Activated CD8-positive, alpha-beta memory T cell treated with anti-CD3 and anti-CD28 coated beads, Interleukin-2, amount 10 ng/mL, durations not matched to agents 7 days and 5 days (primary cell): ENCODE data around the gene RP9. TPM values are rescaled to one million over a fixed set of nuclear protein-coding genes. Genes with fewer than 3 reads are reported as not detected.
A peak's percentile ranks its signal among the peaks of the same experiment; 100 is the strongest.

Source experiments
- ATAC-seq: fragments of 150-1000 bp; cut with Tn5 transposase; one replicate; pipeline ENCODE4 v1.10.0; 2021; ENCODE audit warnings: moderate library complexity
- CTCF ChIA-PET: fragments of 350-600 bp; sonication (Branson Sonifier 250); formaldehyde crosslinking; loops from one replicate; lab custom pipeline; 2021; ENCODE audit warnings: antibody characterized with exemption; lab: Charles Lee
- DNase-seq: peaks from one replicate; pipeline ENCODE4 v3.0.0-alpha.2; 2020
- H3K27ac Mint-ChIP-seq: one replicate; pipeline ENCODE4 v1.8.0; 2021; ENCODE audit warnings: mild to moderate bottlenecking, mixed read lengths
- H3K27me3 Mint-ChIP-seq: one replicate; pipeline ENCODE4 v1.8.0; 2021; ENCODE audit warnings: mixed read lengths
- H3K36me3 Mint-ChIP-seq: one replicate; pipeline ENCODE4 v1.8.0; 2021; ENCODE audit warnings: mild to moderate bottlenecking, mixed read lengths
- H3K4me1 Mint-ChIP-seq: one replicate; pipeline ENCODE4 v1.8.0; 2021; ENCODE audit warnings: mixed read lengths
- H3K4me3 Mint-ChIP-seq: one replicate; pipeline ENCODE4 v1.8.0; 2021; ENCODE audit warnings: mild to moderate bottlenecking, moderate library complexity, mixed read lengths
- H3K9me3 Mint-ChIP-seq: one replicate; pipeline ENCODE4 v1.8.0; 2022; ENCODE audit warnings: low read depth, mixed read lengths
- total RNA-seq, 2 experiments: library from RNA; stranded (reverse); gene quantifications; one replicate each; pipeline ENCODE4 v1.2.3, GENCODE V29; 2021

Gene RP9
- total RNA-seq, 2 experiments from 2014 or later: 11.3 to 11.5 TPM

- Mint-ChIP-seq H3K9me3 (peaks cover 13% of the 10 kb centered on the region), H3K27ac (no peak overlapping the region), H3K4me3 (no peak overlapping the region), H3K27me3 (peaks cover 35% of the 10 kb centered on the region), H3K36me3 (peaks cover 10% of the 10 kb centered on the region), H3K4me1 (peaks cover 2% of the 10 kb centered on the region)
- no peak for ATAC-seq
- DNase-seq: no peak
- CTCF ChIA-PET: interaction anchor here (3.0 kb wide), 1 partner anchor 37 kb away, joined by 8 read pairs; no protein-coding TSS in a partner anchor
Measured at GRCh38 chr7:33070277-33070676, 38.9 kb downstream of the RP9 start.

- no peak overlapping the region for H3K27ac Mint-ChIP-seq
- no peak for ATAC-seq
- peaks cover 13% of the 10 kb centered on the region for H3K4me1 Mint-ChIP-seq
- CTCF ChIA-PET: no interaction called here
- H3K27me3 Mint-ChIP-seq: peaks cover 24% of the 10 kb centered on the region
- H3K9me3 Mint-ChIP-seq: peaks cover 13% of the 10 kb centered on the region
- peaks cover 10% of the 10 kb centered on the region for H3K36me3 Mint-ChIP-seq
- no peak overlapping the region for H3K4me3 Mint-ChIP-seq
- DNase-seq: no peak
Measured at GRCh38 chr7:33067921-33068320, 41.3 kb downstream of the RP9 start.

- Mint-ChIP-seq H3K4me3 (no peak overlapping the region), H3K27ac (no peak overlapping the region), H3K36me3 (peaks cover 8% of the 10 kb centered on the region), H3K9me3 (peaks cover 12% of the 10 kb centered on the region), H3K4me1 (peaks cover 13% of the 10 kb centered on the region), H3K27me3 (peaks cover 18% of the 10 kb centered on the region)
- CTCF ChIA-PET: no interaction called here
- DNase-seq (no peak), ATAC-seq (no peak)
Measured at GRCh38 chr7:33066771-33067170, 42.4 kb downstream of the RP9 start.

GRCh38 chr7:33065981-33066380 lies 43.2 kb downstream of the RP9 start:
- Mint-ChIP-seq H3K4me3 (no peak overlapping the region), H3K4me1 (peaks cover 14% of the 10 kb centered on the region), H3K9me3 (peaks cover 6% of the 10 kb centered on the region), H3K27me3 (peaks cover 13% of the 10 kb centered on the region), H3K36me3 (peaks cover 8% of the 10 kb centered on the region), H3K27ac (no peak overlapping the region)
- CTCF ChIA-PET: no interaction called here
- ATAC-seq (no peak), DNase-seq (no peak)

- CTCF ChIA-PET: interaction anchor here (2.2 to 4.2 kb wide), 4 partner anchors 10 to 216 kb away, joined by 7 to 34 read pairs (median 14); partner anchors contain the start of gene RP9
- H3K9me3 Mint-ChIP-seq: peaks cover 3% of the 10 kb centered on the region
Measured at GRCh38 chr7:33062782-33063443, 46.3 kb downstream of the RP9 start.

GRCh38 chr7:33062023-33062781 lies 47.0 kb downstream of the RP9 start, which contains the start of gene NT5C3A:
Gene NT5C3A (minus strand): TSS chr7:33062776. CDS start chr7:33062705, 71 bp downstream.
- Mint-ChIP-seq H3K4me3 (peak within 1 kb of the TSS; percentile 96), H3K9me3 (peaks cover 3% of the 10 kb centered on the region), H3K4me1 (peaks cover 38% of the 10 kb centered on the region), H3K27me3 (peaks cover 8% of the 10 kb centered on the region), H3K27ac (peak within 1 kb of the TSS; percentile 88), H3K36me3 (peaks cover 29% of the 10 kb centered on the region)
- CTCF ChIA-PET: interaction anchor here (1.4 to 4.2 kb wide), 6 partner anchors 9 to 216 kb away, joined by 4 to 34 read pairs (median 10); partner anchors contain the start of gene RP9
- peak; percentile 1 for ATAC-seq
- peak; percentile 52 for DNase-seq

More at GRCh38 chr7:33062782-33063443, 46.3 kb downstream of the RP9 start:
- peak; percentile 96 for DNase-seq
- Mint-ChIP-seq H3K4me1 (peaks cover 34% of the 10 kb centered on the region), H3K27me3 (peaks cover 8% of the 10 kb centered on the region), H3K27ac (peak overlapping the region; percentile 86), H3K36me3 (peaks cover 25% of the 10 kb centered on the region), H3K4me3 (peak overlapping the region; percentile 96)
- peak; percentile 94 for ATAC-seq

GRCh38 chr7:33061282-33061937 lies 47.8 kb downstream of the RP9 start:
- H3K27ac Mint-ChIP-seq: peak overlapping the region; percentile 88

GRCh38 chr7:33059635-33060034 lies 49.6 kb downstream of the RP9 start:
- Mint-ChIP-seq H3K4me3 (no peak overlapping the region), H3K27ac (peak overlapping the region; percentile 28), H3K36me3 (peaks cover 29% of the 10 kb centered on the region), H3K4me1 (peaks cover 48% of the 10 kb centered on the region), H3K9me3 (no peaks in the 10 kb centered on the region), H3K27me3 (no peaks in the 10 kb centered on the region)
- DNase-seq (no peak), ATAC-seq (no peak)
- CTCF ChIA-PET: interaction anchor here (1.7 kb wide), 1 partner anchor 11 kb away, joined by 4 read pairs; no protein-coding TSS in a partner anchor

More at GRCh38 chr7:33061282-33061937, 47.8 kb downstream of the RP9 start:
- peaks cover 7% of the 10 kb centered on the region for H3K27me3 Mint-ChIP-seq
- DNase-seq: no peak
- H3K4me1 Mint-ChIP-seq: peaks cover 38% of the 10 kb centered on the region
- H3K4me3 Mint-ChIP-seq: peak overlapping the region; percentile 96
- ATAC-seq: no peak
- peaks cover 28% of the 10 kb centered on the region for H3K36me3 Mint-ChIP-seq
- H3K9me3 Mint-ChIP-seq: peaks cover 3% of the 10 kb centered on the region
- CTCF ChIA-PET: interaction anchor here (0.6 to 4.2 kb wide), 8 partner anchors 9 to 215 kb away, joined by 3 to 34 read pairs (median 6); partner anchors contain the start of gene RP9

GRCh38 chr7:33055158-33055557 lies 54.0 kb downstream of the RP9 start:
- no peak for ATAC-seq
- CTCF ChIA-PET: interaction anchor here (1.1 kb wide), 1 partner anchor 16 kb away, joined by 3 read pairs; no protein-coding TSS in a partner anchor
- peaks cover 25% of the 10 kb centered on the region for H3K36me3 Mint-ChIP-seq
- no peak overlapping the region for H3K27ac Mint-ChIP-seq
- no peaks in the 10 kb centered on the region for H3K9me3 Mint-ChIP-seq
- no peak overlapping the region for H3K4me3 Mint-ChIP-seq
- peaks cover 56% of the 10 kb centered on the region for H3K4me1 Mint-ChIP-seq
- H3K27me3 Mint-ChIP-seq: no peaks in the 10 kb centered on the region
- no peak for DNase-seq

GRCh38 chr7:33054261-33054964 lies 54.8 kb downstream of the RP9 start:
- Mint-ChIP-seq H3K27me3 (no peaks in the 10 kb centered on the region), H3K9me3 (no peaks in the 10 kb centered on the region), H3K4me3 (no peak overlapping the region), H3K4me1 (peaks cover 53% of the 10 kb centered on the region), H3K36me3 (peaks cover 20% of the 10 kb centered on the region), H3K27ac (peak overlapping the region; percentile 68)
- DNase-seq (no peak), ATAC-seq (peak; percentile 77)
- CTCF ChIA-PET: interaction anchor here (1.0 to 3.0 kb wide), 6 partner anchors 8 to 208 kb away, joined by 3 to 17 read pairs (median 4); partner anchors contain the start of gene NT5C3A

- H3K27me3 Mint-ChIP-seq: no peaks in the 10 kb centered on the region
- DNase-seq (no peak), ATAC-seq (no peak)
- H3K9me3 Mint-ChIP-seq: no peaks in the 10 kb centered on the region
- H3K27ac Mint-ChIP-seq: peak overlapping the region; percentile 49
- H3K4me3 Mint-ChIP-seq: no peak overlapping the region
- peaks cover 16% of the 10 kb centered on the region for H3K36me3 Mint-ChIP-seq
- CTCF ChIA-PET: interaction anchor here (0.8 to 3.0 kb wide), 6 partner anchors 9 to 207 kb away, joined by 3 to 17 read pairs (median 6); partner anchors contain the start of gene NT5C3A
- peaks cover 50% of the 10 kb centered on the region for H3K4me1 Mint-ChIP-seq
Measured at GRCh38 chr7:33053721-33054120, 55.5 kb downstream of the RP9 start.
